GM18867 (cell line): Measurements from ENCODE around the gene TGM5.
"Not testable (repeated sequence)": the region's sequence is repeated elsewhere in the genome, so short reads cannot be mapped to it uniquely, and the experiment has no call there.

Experiments used
- ATAC-seq: cut with Tn5 transposase; IDR thresholded peaks from one replicate; pipeline ENCODE4 v1.9.1; 2021; ENCODE audit warnings: mild to moderate bottlenecking, moderate library complexity; ENCODE audit not compliant: unreplicated experiment

The TGM5 gene

DNA sequence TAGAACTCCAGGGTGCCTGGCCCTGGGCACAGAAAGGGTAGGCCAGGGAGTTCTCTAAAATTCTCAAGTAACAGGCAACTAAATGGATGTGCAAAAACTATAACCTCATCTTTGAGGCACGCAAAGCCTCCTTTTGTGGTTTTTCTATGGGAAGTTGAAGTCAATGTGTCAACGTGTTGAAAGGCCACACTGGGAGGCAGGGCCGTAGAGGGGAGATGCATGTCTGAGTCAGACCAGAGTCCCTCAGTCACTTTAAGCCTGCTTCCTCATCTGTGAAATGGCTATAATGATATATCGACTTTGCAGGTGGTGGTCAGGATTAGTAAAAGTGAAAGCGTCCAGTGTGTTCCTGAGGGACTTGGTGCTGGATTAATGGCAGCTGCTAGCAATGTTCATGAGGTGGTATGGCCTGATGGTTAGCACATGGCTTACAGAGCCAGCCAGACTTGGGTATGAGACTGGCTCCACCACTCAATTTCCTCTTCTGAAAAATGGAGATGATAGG, 17.0 kb downstream of the TGM5 start:
- peak; percentile 46 for ATAC-seq

DNA sequence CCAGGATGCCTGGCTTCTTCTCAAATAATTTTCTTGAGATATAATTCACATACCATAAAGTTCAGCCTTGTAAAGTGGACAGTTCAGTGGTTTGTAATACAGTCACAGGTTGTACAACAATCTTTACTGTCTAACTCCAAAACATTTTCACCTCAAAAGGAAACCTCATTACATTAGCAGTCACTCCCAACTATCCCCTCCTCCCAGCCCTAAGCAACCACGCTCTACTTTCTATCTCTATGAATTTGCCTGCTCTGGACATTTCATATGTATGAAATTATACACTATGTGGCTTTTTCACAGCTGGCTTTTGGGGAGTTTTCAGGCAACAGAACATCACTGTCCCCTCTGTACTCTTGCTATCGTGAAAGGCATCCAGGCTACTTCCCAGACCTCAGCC, 17.5 kb downstream of the TGM5 start:
- no peak for ATAC-seq

DNA sequence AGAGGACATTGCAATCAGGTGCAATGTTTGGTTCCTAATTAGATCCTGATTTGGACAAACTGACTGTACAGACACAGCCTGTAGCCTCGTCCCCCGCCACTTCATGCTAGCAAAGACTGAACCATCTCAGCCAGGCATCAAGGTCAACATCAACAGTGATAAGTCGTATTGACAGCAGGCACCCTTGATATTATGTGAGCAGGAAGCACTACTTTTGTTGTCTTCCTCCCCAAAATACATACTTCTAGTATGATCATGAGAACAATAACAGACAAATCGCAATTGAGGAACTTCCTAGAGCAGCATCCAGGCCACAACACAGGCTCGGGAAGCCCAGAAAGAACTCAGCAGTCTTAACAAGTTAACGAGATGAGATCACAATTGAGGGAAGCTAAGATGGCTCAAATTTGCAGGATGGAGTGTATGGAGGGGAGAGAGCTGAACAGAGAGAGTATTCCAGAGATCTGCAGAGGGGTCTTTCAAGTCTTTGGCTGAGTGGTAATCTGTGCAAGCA, 20.4 kb downstream of the TGM5 start:
- ATAC-seq: no peak

DNA sequence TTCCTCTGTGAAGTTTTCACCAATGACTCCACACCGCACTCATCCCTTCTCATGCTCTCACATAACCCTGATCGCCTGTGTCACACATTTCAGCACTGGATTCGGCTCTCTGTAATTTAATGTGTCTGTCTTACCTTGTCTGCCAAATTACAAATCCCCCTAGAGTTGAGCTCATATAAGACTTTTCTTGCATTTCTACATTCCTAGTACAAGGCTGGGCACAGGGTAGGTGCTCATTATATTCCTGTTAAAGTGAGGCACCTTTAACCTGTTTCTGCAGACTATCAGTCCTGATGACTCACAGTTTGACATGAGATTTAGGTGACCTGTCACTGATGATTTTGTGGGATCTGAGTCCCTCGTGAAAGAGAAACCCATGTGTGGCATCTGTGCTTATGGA, 22.6 kb downstream of the TGM5 start:
- no peak for ATAC-seq

DNA sequence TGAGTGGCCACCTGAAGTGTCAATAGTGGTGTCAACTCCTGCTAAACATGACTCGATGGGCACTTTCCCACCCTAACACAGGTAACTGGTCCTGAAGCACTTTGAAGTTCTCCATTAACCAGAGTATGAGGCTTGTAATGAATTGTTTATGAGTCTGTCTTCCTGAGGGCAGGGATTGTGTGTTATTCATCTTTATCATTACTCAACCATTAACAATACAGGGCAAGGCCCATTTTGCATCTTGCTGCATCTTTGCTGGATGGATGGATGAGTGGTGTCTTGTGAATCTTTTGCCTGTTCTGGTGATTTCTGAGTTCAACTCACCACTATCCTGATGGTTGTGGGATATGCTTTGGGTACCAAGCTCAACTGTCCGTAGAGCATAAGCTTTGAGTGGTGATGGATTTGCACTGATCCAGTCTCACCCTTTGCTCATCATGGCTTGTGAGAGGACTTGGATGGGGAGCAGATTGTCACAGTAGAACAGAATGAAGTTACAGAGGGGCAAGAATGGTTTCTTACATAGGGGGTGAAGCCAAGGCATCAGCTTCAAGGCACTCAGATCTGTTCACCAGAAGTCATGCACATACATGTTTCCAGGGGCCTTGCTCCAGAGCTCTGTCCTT, 23.6 kb downstream of the TGM5 start:
- no peak for ATAC-seq

DNA sequence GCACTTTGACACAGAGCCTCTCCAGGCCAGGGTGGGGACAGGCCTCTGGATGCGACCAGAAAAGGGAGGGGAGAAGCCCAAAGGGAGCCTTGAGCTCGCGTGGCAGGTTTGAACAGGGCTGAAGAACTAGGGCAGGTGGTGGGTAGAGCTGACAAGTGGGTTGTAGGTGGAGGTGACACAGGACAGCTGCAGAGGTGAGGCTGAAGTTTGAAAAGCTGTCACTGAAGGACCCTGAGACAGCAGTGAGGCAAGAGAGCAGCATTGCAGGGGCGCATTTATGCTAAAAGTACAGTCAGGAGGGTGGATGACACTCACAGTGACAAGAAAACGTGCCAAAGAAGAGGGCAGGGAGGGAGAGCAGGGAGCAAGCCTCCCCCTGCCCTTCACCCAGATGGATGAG, 24.1 kb downstream of the TGM5 start:
- no peak for ATAC-seq

DNA sequence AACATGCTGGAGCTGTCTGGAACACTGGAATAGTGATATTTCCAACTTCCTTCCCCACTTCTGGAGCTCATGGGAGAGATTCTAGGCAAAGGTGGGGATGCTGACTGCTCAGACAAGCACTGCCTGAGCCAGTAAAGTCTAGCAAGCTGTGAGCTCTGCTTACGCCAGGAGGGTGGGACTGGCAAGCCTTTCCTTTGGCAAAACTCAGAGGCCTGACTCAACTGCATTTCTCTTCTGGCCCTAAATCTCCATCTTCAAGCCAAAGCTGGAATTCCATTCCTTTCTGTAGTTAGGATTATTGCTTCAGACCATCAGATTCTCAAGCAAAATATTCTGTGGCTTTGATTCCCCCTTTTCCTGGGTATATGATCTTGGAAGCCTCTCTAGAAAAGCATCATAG, 25.6 kb downstream of the TGM5 start:
- ATAC-seq: no peak

DNA sequence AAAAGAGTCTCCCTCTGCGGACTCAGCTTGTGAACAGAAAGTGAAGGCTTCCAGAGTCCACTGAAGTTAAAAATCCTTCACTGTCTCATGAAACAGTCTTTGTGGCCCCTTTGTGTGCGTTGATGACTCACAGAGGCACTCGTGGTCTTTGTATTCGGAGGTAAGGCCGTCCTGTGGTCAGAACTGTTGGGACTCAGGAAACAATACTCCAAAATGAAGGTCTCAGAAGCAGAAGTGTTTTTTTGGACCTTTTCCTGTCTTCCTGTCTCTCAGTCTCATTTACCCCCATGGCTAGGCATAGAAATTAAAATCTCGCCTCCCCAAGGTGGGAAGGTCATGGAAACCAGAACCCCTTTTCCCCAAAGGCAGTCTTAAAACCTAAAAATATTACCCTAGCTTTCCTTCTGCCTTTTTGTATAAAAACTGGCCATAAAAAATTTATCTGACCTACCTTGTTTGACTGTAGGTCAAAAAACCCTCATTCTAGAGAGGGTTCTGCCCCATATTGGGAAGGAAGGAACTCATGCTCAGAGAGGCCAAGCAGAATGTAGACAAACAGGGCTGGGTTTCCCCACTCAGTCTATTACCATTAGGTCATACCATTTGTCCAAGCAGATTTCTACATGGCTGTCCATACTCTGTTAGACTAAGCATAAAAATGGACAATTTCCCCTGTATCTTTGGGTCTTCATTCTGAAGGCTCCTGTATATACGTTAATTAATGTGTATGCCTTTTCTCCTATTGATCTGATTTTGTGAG, 26.8 kb downstream of the TGM5 start:
- no peak for ATAC-seq

DNA sequence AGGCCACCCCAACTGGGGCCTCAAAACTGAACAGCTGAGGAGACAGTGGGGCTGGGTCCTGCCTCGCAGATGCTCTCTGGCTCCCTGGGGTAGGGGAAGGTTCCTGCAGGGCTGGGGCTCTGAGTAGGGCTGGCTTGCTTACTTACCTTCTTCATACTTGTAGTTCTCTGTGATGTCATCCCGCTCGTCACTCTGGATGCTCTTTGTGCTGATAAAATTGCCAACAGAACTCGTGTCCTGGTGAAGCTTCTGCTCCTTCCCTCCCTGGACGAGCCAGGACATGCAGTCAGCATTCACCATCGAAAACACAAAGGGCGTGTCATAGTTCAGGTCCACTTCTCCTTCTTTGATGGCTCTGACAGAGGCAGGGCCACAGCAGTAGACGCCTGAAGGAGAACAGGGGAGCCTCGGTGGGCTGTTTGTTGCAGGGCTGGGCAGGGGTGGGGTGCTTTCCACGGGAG, 28.0 kb downstream of the TGM5 start:
- ATAC-seq: no peak

DNA sequence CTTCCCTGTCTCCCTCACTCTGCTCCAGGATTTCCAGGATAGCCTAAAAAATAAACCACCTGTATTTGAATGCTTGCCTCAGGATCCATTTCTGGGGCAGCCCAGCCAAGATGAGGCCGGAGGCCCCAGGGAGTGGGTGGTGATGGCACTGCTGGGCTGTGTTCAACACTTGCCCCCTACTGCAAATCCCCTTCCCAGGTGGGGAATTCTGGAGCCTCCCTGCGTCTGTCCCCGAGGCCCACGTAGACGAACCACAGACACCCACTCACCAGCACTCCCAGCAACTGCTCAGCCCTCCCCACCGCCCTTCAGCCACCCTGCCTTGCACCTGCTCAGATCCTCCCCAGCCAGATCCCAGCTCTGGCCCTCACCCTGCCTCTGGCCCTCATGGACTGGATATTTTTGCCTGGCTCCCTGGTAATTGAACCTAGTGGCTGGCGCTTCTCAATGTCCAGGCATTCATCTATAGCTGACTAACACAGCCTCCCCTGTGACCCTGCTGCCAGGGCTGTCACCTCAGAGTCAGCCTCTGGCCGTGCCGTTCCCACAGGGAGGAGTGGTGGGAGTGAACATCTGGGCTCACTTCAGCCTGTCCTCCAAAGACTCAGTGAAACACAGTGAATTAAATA, 28.8 kb downstream of the TGM5 start:
- ATAC-seq: no peak

DNA sequence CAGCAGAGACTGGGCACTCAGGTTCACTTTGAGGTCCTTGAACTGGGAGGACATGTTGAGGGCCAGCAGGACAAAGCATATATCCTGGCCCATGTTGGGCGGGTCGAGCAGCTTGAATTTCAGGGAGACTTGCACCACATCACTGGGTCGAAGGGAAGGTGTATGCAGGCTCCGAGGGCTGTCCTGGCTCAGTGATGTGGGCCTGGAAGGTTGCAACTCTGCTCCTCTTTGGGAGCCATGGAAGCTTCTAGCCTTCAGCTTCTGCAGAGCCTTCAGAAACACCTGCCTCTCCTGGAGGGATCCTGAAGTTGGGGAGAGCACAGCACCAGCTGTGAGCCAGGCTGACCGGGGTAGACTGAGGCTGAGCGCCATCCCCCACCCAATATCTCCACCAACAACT, 31.2 kb downstream of the TGM5 start:
- ATAC-seq: no peak

DNA sequence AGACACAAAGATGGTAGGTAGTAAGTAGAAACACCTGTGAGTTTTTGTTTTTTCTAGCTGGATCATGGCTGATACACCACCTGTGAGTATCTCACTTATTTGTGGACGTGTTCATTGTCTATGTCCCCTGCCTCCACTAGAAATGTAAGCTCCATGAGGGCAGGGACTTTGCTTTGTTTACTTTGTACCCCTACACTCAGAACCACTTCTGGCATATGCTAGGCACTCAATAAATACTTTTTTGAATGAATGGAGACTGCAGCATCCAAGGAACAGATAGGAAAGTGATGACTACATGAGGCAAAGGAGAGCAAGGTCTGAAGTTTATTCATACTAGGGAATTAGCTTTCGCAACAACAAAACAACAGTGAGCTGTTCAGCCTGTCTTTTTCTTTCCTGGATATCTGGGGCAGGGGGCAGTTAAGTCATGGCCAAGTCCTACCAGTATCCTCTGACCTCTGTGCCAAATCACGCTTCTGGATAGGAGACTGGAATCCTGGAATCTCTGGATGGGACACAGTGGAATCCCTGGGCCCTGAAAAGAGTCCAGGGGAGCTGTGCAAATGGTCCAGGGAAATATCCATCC, 34.3 kb downstream of the TGM5 start:
- no peak for ATAC-seq

DNA sequence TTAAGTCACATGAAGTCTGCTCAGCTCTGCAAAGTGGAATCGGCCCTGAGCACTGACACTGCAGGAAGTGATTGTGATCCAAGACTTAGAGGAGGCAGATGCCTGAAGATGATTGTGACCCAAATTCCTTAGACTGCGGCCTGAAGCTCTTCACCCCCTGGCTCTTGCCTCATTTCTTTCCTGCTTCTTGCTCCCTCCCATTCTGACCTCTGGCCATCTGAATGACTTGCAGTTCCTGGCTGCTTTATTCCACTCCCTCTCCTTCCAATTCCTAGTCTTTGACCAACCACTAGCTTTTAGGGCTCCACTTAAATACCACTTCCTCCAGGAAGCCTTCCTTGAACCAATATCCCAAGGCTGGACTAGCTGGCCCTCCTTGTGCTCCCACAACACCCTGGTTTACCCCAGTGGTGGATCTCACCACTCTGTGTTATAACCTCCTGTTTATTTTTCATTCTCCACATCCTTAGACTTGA, 36.0 kb downstream of the TGM5 start:
- ATAC-seq: no peak

DNA sequence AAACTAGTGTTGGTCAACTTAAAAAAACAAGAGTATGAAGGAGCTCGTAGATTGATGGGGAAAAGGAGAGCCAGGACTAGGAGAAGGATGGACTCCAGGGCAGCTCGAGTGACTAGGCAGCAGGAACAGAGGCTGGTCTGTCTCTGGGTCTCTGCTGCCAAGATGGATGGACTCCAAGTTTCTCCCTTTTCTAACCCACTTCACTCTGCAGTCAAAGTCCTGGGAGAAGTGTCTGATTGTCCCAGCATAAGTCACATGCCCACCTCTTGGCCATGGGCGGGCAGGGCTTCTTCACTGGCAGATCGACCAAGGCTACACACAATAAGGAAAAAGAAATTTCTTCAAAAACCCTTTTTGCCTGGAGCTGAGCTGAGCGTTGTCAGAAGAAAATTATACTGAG, 36.8 kb downstream of the TGM5 start:
- no peak for ATAC-seq

DNA sequence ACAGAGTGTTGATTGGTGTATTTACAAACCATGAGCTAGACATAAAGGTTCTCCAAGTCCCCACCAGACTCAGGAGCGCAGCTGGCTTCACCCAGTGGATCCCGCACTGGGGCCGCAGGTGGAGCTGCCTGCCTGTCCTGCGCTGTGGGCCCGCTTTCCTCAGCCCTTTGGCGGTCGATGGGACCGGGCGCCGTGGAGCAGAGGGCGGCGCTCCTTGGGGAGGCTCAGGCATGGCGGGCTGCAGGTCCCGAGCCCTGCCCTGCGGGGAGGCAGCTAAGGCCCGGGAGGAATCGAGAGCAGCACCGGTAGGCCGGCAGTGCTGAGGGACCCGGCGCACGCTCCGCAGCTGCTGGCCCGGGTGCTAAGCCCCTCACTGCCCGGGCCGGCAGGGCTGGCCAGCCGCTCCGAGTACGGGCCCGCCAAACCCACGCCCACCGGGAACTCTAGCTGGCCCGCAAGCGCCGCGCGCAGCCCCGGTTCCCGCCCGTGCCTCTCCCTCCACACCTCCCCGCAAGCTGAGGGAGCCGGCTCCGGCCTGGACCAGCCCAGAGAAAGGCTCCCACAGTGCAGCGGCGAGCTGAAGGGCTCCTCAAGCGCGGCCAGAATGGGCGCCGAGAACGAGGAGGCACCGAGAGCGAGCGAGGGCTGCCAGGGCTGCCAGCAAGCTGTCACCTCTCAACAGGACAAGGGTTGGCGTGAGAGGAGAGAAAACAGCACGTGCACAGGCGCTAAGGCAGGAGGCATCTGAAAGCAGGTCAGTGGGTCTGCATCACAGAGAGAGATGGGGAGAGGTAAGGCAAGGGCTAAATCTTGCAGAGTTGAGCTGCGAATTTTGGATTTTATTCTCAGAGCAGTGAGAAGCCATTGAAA, 40.1 kb downstream of the TGM5 start:
- no peak for ATAC-seq

DNA sequence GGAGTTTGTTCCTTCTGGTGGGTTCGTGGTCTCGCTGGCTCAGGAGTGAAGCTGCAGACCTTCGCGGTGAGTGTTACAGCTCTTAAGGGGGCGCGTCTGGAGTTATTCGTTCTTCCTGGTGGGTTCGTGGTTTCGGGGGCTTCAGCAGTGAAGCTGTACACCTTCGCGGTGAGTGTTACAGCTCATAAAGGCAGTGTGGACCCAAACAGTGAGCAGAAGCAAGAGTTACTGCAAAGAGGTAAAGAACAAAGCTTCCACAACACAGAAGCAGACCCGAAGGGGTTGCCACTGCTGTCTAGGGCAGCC, 40.8 kb downstream of the TGM5 start:
- ATAC-seq: not testable (repeated sequence)

DNA sequence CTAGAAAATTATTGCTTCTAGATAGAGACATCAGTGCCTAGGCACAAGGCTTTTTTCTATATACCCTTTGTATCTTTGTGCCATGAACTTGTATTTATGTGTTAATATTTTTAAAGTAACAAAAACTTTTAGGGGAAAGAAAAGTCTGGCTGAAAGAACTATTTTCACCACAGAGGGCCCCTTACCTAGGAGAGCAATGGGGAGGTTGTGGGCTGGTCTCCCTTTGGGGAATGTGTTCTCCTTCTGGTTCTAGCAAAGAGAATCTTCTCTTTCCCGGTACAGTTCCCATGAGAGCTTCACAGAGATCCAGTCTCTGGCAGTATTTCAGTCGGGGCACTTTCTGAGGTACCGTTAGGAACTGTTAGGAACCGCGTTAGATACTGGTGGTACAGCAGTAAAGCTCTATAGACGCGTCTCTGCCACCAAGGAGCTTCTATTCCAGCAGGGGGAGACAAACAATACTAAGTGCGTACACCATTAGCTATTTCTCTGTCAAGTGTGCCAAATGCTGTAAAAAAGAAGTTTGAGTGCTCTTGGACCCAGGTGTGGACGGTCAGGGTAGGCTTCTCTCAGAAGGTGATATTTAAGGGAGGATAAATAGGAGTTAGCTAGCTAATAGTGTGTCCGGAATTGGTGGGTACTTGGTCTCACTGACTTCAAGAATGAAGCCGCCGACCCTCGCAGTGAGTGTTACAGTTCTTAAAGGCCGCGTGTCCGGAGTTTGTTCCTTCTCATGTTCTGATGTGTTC, 41.4 kb downstream of the TGM5 start:
- no peak for ATAC-seq

DNA sequence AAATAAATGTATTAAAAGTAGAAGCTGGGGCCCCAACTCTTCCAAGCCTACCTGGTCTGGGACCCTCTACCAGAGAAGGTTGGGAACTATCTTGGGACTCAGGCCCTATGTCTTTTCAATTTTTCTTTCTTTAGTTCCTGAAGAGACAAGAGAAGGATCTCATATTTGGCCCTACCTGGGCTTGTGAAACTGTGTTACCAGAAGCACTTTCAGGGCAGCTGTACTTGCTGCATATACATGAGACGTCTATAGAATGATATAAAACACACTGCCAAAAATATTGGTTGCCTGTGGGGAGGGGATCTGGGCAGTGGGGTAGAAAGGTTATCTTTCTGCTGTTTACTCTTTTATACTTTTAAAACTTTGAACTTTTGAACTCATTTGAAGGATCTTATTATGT, 45.3 kb downstream of the TGM5 start:
- no peak for ATAC-seq

DNA sequence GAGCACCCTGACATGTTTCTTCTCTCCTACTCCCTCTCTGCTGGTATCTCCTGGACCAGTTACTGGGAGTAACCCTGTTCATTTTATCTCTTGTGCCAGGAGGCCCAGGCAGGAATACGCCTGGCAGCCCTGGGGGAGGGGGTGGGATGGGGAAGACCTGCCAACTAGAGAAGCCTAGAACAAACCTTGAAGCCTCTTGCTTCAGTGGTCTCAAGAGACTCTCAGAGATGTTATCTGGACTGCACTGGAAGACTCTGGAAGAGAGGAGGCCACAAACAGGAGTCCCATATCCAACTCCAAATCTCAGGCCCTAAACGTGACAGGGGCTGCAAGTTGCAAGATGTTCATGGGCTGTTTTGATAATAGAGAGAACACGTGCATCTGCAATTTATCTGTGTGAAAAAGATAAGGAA, 45.7 kb downstream of the TGM5 start, which contains the start of gene EPB42:
TSS of gene EPB42 (minus strand) at position 28 of the 413 bp plus-strand sequence. CDS start 193 bp downstream, outside the sequence.
- ATAC-seq: no peak
